ENCODE measurements around the gene AMOT. TPM values are rescaled to one million over a fixed set of nuclear protein-coding genes. Genes with fewer than 3 reads are reported as not detected.
"Not testable (repeated sequence)": the region's sequence is repeated elsewhere in the genome, so short reads cannot be mapped to it uniquely, and the experiment has no call there.

AMOT gene, protein sequence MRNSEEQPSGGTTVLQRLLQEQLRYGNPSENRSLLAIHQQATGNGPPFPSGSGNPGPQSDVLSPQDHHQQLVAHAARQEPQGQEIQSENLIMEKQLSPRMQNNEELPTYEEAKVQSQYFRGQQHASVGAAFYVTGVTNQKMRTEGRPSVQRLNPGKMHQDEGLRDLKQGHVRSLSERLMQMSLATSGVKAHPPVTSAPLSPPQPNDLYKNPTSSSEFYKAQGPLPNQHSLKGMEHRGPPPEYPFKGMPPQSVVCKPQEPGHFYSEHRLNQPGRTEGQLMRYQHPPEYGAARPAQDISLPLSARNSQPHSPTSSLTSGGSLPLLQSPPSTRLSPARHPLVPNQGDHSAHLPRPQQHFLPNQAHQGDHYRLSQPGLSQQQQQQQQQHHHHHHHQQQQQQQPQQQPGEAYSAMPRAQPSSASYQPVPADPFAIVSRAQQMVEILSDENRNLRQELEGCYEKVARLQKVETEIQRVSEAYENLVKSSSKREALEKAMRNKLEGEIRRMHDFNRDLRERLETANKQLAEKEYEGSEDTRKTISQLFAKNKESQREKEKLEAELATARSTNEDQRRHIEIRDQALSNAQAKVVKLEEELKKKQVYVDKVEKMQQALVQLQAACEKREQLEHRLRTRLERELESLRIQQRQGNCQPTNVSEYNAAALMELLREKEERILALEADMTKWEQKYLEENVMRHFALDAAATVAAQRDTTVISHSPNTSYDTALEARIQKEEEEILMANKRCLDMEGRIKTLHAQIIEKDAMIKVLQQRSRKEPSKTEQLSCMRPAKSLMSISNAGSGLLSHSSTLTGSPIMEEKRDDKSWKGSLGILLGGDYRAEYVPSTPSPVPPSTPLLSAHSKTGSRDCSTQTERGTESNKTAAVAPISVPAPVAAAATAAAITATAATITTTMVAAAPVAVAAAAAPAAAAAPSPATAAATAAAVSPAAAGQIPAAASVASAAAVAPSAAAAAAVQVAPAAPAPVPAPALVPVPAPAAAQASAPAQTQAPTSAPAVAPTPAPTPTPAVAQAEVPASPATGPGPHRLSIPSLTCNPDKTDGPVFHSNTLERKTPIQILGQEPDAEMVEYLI
- total RNA-seq = under 1 TPM; 0.28 to 0.35 TPM

DNA sequence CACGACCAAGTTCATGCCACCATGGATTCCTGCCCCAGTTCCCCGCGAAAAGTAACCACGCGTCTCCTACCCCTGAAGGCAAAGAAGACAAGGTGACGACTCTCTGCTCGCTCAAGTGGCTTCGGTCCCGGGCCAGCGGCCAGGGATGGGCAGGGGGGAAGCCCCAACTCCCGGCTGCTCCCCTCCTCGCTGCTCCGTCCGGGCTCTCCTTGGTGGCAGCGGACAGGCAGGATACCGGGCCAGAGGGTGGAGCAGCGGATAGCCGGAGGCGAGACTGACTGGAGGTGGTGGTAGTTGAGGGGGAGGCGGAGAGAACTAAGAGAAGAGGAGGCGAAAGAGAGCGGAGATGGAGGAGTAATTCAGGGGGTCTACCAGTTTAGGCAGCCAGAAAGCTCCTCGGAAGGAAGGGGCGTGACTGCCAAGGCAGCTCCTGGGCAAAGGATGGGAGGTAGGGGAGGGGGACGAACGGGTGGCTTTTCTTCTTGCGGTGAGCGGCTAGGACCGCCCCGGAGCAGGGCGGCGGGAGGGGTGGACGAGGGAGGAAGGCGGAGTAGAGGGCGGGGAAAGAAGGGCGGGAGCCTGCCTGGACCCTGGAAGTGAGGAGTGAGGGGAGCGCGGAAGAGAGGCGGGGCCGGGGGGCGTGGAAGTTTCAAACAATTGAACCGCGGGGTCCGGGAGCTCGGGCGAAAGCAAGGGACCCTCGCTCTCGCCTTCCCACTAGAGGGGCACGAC is at the start of gene AMOT:
Gene AMOT, minus strand, starts transcription at position 450 of the 732 bp plus-strand sequence. CDS start 17,705 bp downstream, outside the sequence.
- peak within 1 kb of the TSS; percentile 75 for H3K4me3 Mint-ChIP-seq
- no peaks in the 10 kb centered on the region for H3K36me3 Mint-ChIP-seq (ENCODE audit: low read depth)
- H3K27me3 Mint-ChIP-seq = peaks cover 13% of the 10 kb centered on the region
- POLR2A ChIA-PET = interaction anchor here (1.2 to 1.3 kb wide), 2 partner anchors 11 to 161 kb away, joined by 4 to 6 read pairs; partner anchors contain the start of gene LHFPL1
- peaks cover 19% of the 10 kb centered on the region for H3K4me1 Mint-ChIP-seq
- no peaks in the 10 kb centered on the region for H3K9me3 Mint-ChIP-seq
- CTCF ChIA-PET = no interaction called here
- no peak within 1 kb of the TSS for H3K27ac Mint-ChIP-seq
- DNase-seq = peak; percentile 45

DNA sequence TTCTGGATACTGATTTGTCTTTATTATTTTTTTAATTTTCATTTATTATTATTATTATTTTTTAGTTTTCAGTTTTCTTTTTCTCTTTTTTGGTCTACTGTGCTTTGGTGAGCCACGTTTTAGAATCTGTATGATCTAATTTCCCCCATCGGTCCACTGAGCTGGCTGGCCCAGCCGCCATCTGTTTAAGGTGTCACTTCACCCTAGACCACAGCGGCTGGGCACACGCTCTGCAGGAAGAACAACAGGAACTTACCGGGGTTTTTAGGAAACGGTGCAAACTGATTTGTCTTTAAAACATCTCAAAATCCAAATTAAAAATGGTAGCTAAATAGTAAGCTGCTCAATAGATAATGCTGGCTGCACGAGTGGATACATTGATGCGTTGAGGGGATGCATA is 48.8 kb upstream of the AMOT start:
- POLR2A ChIA-PET = no interaction called here
- CTCF ChIA-PET = no interaction called here
- H3K36me3 Mint-ChIP-seq (ENCODE audit: low read depth) = no peaks in the 10 kb centered on the region
- H3K9me3 Mint-ChIP-seq = no peaks in the 10 kb centered on the region
- H3K4me3 Mint-ChIP-seq = no peak overlapping the region
- H3K4me1 Mint-ChIP-seq = no peaks in the 10 kb centered on the region
- peaks cover 5% of the 10 kb centered on the region for H3K27me3 Mint-ChIP-seq
- no peak for DNase-seq
- H3K27ac Mint-ChIP-seq = no peak overlapping the region

DNA sequence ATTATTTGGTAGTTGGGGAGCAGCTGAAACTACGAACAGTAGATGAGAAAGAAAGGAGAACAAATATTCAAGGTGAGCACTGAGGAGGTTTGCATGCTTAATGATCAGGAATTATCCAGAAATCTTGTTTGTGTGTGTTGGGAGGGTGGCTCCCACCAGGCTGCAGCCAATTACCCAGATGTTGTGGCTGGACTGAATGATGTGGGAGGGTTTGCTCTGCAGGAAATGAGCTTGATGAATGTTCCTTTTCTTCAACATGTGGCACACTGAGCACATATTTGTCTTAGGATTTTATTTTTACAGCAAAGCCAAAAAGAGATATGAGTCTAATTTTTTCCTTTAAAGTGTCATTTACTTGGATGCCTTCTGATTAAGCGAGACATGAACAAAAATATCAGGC is 48.3 kb upstream of the AMOT start:
- no peak overlapping the region for H3K4me3 Mint-ChIP-seq
- ChIA-PET CTCF (no interaction called here), POLR2A (no interaction called here)

DNA sequence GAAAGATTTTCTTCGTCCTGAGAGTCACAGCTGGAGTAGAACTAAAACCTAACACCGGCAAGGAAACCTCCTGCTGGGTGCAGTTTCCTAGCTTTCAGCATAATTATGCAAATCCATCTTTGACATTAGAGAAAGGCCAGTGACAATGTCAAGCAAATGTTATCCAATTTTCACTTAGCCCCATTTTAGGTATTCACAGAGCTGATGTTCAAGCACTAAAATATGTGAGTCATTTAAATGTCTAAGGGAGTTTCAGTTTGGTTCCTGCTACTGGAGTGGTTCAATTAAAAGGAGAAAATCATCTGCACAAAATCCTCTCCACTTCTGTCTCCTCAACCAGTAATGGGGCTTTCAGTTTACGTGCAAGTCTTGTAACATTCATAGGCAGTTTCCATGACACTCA is 37.1 kb upstream of the AMOT start:
- DNase-seq = no peak
- CTCF ChIA-PET = no interaction called here
- H3K27me3 Mint-ChIP-seq = peaks cover 2% of the 10 kb centered on the region

More for the DNA sequence above, 48.3 kb upstream of the AMOT start:
- Mint-ChIP-seq H3K9me3 (no peaks in the 10 kb centered on the region), H3K4me1 (no peaks in the 10 kb centered on the region), H3K36me3 (ENCODE audit: low read depth) (no peaks in the 10 kb centered on the region), H3K27me3 (peaks cover 5% of the 10 kb centered on the region), H3K27ac (no peak overlapping the region)
- no peak for DNase-seq

DNA sequence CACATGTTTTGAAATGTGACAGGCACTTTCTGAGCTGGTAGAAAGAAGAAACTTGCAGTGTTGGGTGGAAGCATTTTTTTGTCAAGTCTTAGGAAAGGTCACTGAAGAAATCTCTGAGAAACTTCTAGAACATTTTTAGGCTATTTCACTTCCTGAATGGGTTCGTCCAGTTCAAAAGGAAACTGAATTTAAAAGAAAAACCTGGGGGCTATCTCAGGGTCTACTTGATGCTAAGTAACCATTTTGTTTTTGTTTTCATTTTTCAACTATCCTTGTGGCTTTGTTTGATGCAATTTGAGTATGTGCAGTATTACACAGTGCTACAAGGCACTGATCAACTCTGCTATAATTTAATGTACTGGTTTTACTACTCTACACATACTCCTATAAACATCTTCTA is 34.0 kb upstream of the AMOT start:
- Mint-ChIP-seq H3K36me3 (ENCODE audit: low read depth) (no peaks in the 10 kb centered on the region), H3K27ac (no peak overlapping the region), H3K4me3 (no peak overlapping the region), H3K9me3 (no peaks in the 10 kb centered on the region), H3K4me1 (no peaks in the 10 kb centered on the region), H3K27me3 (peaks cover 2% of the 10 kb centered on the region)
- ChIA-PET CTCF (no interaction called here), POLR2A (no interaction called here)
- no peak for DNase-seq

More for the DNA sequence above, 37.1 kb upstream of the AMOT start:
- H3K4me1 Mint-ChIP-seq = no peaks in the 10 kb centered on the region
- no peaks in the 10 kb centered on the region for H3K36me3 Mint-ChIP-seq (ENCODE audit: low read depth)
- H3K27ac Mint-ChIP-seq = no peak overlapping the region
- no peak overlapping the region for H3K4me3 Mint-ChIP-seq
- POLR2A ChIA-PET = no interaction called here
- no peaks in the 10 kb centered on the region for H3K9me3 Mint-ChIP-seq

DNA sequence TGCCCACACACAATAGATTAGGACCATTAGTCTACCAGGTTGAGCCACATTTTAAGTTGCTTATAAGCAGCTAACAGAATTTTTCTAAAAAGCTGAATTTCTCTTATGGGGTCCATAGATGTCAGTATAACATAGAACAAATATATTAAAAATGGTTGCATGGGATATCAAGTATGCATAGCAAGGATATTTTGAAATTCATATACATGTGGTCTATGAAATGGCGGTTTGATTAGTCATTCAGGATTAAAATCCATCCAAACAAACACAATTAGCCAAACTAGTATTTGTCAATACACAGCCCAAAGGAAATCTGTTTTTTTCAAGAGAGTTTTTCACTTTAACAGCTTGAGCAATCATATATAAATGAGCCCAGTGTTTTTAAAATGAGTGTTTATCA is 33.5 kb upstream of the AMOT start:
- no peak overlapping the region for H3K27ac Mint-ChIP-seq
- H3K36me3 Mint-ChIP-seq (ENCODE audit: low read depth) = no peaks in the 10 kb centered on the region
- CTCF ChIA-PET = interaction anchor here (0.7 kb wide), 1 partner anchor 76 kb away, joined by 4 read pairs; no protein-coding TSS in a partner anchor
- H3K27me3 Mint-ChIP-seq = peaks cover 2% of the 10 kb centered on the region
- no peak for DNase-seq
- H3K4me1 Mint-ChIP-seq = no peaks in the 10 kb centered on the region
- H3K9me3 Mint-ChIP-seq = no peaks in the 10 kb centered on the region
- H3K4me3 Mint-ChIP-seq = no peak overlapping the region
- POLR2A ChIA-PET = no interaction called here

DNA sequence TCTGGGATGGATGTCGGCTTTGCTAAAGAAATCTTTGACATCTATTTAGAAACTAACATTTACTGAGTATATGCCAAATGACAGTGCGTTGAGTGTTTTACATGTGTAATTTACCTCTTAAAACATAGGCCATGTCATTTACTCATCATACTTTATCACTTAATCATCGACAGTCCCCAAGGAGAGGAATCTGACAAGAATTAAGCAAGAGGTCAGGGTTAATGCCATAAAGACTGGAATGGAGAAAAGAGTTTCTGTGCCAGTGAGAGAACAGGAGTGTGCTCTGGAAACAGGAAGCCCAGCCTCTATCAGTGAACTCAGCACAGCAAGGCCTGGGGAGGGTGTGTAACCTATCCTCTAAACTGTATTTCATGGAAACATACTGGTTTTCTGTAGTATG is 28.0 kb upstream of the AMOT start:
- no peaks in the 10 kb centered on the region for H3K4me1 Mint-ChIP-seq
- ChIA-PET POLR2A (no interaction called here), CTCF (no interaction called here)
- H3K36me3 Mint-ChIP-seq (ENCODE audit: low read depth) = no peaks in the 10 kb centered on the region
- H3K27me3 Mint-ChIP-seq = no peaks in the 10 kb centered on the region
- DNase-seq = no peak
- no peak overlapping the region for H3K27ac Mint-ChIP-seq
- H3K9me3 Mint-ChIP-seq = no peaks in the 10 kb centered on the region
- H3K4me3 Mint-ChIP-seq = no peak overlapping the region

DNA sequence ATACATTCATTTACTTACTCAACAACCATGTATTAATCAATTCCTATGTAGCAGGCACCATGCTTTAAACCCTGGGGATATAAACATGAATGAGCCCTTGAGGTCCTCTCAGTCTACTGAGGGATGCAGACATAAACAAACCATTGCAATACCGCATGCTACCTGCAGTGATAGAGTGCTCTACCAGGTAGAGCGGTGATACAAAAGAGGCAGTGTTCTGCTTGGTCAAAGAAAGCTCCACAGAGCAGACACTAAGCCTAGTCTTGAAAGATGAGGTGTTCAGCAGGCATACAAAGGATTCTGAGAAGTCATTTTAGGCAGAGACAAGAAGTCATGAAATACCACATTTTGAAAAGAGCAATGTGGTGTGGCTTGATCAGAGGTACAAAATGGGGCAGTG is 26.9 kb upstream of the AMOT start:
- Mint-ChIP-seq H3K4me3 (no peak overlapping the region), H3K9me3 (no peaks in the 10 kb centered on the region), H3K4me1 (no peaks in the 10 kb centered on the region), H3K27ac (no peak overlapping the region), H3K27me3 (no peaks in the 10 kb centered on the region), H3K36me3 (ENCODE audit: low read depth) (no peaks in the 10 kb centered on the region)
- CTCF ChIA-PET = no interaction called here
- DNase-seq = no peak
- POLR2A ChIA-PET = no interaction called here

DNA sequence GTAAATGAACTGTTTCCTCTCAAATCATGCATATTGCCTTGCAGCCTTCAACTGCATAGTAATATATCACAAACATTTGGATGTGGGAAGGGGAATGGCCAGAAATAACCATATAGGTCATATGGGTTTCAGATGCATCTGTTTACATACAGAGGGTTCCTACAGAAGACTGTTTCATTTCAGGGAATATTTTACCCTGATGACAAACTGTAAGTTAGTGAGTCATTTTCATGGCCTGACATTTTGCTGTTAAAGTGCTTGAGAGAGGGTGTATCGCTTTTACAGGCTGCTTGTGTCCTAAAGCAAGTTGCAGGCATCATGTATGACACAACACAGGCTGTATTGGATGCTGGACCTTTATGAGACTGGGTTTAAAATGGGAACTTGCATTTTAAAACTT is 25.5 kb upstream of the AMOT start:
- no peak for DNase-seq
- H3K27me3 Mint-ChIP-seq = no peaks in the 10 kb centered on the region
- ChIA-PET POLR2A (no interaction called here), CTCF (no interaction called here)
- no peaks in the 10 kb centered on the region for H3K36me3 Mint-ChIP-seq (ENCODE audit: low read depth)
- H3K4me3 Mint-ChIP-seq = no peak overlapping the region
- no peaks in the 10 kb centered on the region for H3K9me3 Mint-ChIP-seq
- H3K4me1 Mint-ChIP-seq = no peaks in the 10 kb centered on the region
- no peak overlapping the region for H3K27ac Mint-ChIP-seq

DNA sequence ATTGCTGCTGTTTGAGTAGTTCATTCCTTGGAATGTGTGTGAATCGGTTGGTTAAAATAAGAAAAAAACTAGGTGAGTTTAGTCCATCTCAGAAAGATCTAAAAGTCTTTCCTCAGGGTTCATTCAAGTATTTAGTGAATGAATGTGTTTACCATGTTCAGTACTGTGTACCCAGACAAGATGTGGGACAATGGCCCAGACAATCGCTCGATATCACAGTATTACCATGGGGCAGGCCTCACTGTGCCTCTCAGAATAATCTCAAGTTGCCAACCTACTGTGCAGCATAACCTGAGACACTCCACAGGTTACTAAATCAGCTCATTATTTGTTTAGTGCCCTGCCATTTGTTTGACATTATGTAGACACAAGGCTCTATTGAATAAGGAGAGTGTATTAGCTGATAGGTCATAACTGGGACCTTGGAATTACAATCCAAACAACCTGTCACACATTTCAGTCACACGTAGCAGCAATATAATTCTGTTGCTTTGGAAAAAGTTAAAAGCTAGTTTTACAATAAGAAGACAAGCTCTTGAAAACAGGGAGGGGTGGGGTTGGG is 24.9 kb upstream of the AMOT start:
- no peak overlapping the region for H3K4me3 Mint-ChIP-seq
- DNase-seq = no peak
- H3K9me3 Mint-ChIP-seq = no peaks in the 10 kb centered on the region
- no peaks in the 10 kb centered on the region for H3K36me3 Mint-ChIP-seq (ENCODE audit: low read depth)
- no peaks in the 10 kb centered on the region for H3K27me3 Mint-ChIP-seq
- ChIA-PET CTCF (no interaction called here), POLR2A (no interaction called here)
- H3K27ac Mint-ChIP-seq = no peak overlapping the region
- H3K4me1 Mint-ChIP-seq = no peaks in the 10 kb centered on the region

DNA sequence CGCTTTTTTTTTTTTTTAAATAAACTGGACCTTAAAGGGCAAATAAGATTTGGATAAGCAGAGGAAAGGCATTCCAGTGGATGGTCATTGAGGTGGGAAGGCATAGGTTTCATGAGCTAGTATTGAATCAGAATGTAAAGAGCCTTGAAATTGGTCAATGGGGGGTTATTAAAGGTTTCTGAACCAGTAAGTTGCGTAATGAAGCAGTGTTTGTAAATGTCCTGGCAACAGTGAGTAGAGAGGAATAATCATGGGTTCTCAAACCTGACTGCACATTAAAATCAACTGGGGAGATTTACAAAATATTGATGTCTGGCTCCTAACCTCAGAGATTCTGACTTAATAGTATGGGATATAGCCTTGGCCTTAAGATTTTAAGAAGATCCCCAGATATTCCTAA is 23.2 kb upstream of the AMOT start:
- ChIA-PET CTCF (no interaction called here), POLR2A (no interaction called here)
- Mint-ChIP-seq H3K27me3 (no peaks in the 10 kb centered on the region), H3K4me3 (no peak overlapping the region), H3K9me3 (no peaks in the 10 kb centered on the region), H3K4me1 (no peaks in the 10 kb centered on the region), H3K36me3 (ENCODE audit: low read depth) (no peaks in the 10 kb centered on the region), H3K27ac (no peak overlapping the region)
- DNase-seq = no peak

DNA sequence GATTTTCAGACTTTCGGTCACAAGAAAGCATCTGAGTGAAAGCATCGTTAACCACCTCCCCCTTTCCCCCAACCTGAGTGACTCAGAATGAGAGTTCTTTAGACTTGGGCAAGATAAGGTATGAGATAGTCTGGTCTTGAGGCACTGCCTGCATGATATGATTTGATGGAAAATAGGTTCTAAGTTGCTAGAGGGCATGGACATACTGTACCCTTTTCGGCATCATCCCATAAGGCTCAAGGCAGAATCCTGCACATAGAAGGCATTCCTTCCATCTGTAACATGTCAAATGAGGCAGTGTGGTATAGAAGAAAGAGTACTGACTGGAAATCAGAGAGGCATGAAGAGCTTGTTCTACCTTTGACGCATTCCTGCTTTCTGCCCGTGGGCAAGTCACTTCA is 16.8 kb upstream of the AMOT start:
- H3K27me3 Mint-ChIP-seq = peaks cover 16% of the 10 kb centered on the region
- no peak overlapping the region for H3K4me3 Mint-ChIP-seq
- H3K27ac Mint-ChIP-seq = no peak overlapping the region
- no peaks in the 10 kb centered on the region for H3K9me3 Mint-ChIP-seq
- POLR2A ChIA-PET = no interaction called here
- peaks cover 8% of the 10 kb centered on the region for H3K4me1 Mint-ChIP-seq
- CTCF ChIA-PET = no interaction called here
- DNase-seq = no peak
- no peaks in the 10 kb centered on the region for H3K36me3 Mint-ChIP-seq (ENCODE audit: low read depth)

DNA sequence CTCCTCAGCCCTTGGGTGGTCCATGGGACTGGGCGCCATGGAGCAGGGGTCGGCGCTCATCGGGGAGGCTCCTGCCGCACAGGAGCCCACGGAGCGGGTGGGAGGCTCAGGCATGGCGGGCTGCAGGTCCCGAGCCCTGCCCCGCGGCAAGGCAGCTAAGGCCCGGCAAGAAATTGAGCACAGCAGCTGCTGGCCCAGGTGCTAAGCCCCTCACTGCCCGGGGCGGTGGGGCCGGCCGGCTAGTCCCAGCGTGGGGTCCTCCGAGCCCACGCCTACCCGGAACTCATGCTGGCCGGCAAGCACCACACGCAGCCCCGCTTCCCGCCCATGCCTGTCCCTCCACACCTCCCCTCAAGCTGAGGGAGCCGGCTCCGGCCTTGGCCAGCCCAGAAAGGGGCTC is 14.3 kb upstream of the AMOT start:
- H3K4me3 Mint-ChIP-seq; H3K9me3 Mint-ChIP-seq; CTCF ChIA-PET; POLR2A ChIA-PET; DNase-seq; H3K36me3 Mint-ChIP-seq (ENCODE audit: low read depth); H3K27ac Mint-ChIP-seq: not testable (repeated sequence)
- Mint-ChIP-seq H3K4me1 (peaks cover 24% of the 10 kb centered on the region), H3K27me3 (peaks cover 25% of the 10 kb centered on the region)
